Measurements from ENCODE around the gene GDPD5.

GDPD5 gene

DNA sequence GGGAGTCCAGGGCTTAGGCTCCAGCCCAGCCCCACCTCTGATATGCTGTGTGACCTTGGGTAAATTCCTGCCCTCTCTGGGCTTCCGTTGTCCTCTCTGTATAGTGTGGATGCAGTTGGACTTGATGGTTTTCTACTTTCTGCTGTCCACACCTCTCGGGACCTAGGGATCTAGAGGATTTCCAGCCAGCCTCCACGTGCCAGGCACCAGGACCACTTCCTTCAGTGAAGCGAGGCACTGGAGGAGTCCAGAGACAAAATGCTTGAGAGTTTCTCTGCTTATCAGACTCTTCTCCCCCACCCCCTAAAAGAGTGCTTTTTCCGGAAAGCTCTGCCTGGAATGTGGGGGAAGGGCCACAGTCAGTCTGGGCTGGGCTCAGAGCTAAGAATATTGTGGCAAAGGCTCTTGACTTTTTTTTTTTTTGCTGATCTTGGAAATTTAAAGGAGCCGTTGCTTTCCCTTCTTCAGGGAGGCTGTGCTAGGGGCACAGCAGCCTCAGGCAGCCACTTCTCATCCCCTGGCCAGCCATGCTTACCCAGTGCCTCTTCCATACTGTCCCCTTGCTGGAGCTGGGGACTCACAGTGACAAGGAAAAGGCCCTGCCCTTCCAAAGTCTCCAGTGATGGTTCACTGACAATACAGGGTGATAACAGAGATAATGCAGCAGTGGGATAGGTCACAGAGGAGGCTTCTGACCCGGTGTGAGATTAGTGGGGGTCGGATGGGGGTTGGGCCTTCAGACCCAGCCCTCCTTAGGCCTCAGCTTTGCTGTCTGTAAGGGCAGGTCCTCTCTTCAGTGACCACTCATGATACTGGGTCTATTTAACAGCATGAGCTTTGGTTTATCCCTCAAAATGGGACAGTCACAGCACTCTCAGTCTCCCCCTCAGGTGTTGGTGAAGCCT is 33.5 kb upstream of the GDPD5 start:
- no peak for DNase-seq (ENCODE audit: low spot score)

DNA sequence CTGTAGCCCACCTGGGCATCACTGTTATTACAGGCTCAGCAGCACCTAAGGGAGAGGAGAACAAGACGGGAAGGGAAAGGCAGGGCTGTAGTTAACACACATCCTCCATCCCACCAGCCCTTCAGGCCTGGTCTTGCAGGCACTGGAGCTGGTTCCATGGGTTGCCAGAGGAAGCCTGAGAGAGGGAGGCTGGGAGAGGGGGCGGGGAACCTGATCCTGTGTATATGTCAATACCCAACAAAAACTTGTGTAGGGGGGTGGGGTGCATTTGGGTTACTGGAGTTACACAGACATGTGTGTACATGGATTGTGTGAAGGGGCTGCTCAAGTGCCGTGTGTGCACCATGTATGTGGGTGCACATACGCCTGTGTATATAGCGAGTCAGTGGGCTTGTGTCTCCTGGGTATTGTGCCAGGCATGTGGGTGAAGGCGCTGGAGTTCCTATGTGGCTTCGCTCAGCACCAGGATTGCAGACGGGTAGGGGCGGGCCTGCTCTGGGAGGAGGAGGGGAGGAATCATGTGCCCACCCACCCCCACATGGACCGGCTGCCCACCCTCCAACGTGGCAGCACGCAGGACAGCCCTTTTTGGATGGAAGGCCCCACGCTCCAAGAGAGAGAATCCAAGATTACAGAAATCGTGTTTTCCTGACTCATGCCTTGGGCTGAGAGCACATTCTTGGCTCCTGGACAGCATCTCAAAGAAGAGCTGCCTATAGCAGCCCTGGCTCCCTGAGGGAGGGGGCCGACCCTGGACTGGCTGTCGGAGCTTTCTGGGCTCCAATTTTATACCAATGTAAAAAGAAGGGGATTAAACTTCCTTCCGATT is 32.1 kb upstream of the GDPD5 start:
- no peak for DNase-seq (ENCODE audit: low spot score)

DNA sequence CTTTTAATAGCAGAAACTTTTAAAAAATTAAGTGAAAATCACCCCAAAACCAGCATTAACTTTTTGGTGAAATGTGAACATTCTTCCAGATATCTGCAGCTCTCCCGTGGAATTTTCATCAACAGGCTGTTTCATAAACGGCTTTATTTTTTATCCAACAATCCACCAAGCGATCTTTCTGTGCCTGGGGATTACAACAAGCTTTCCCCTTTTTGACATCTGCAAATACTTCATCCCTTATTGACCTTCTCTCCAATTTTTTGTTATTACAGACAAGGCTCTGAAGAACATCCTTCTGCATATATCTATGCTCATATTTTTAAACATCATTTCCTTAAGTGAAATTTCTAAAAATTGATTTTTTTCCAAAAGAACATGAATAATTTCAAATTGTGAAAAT is 30.5 kb upstream of the GDPD5 start:
- no peak for DNase-seq (ENCODE audit: low spot score)

DNA sequence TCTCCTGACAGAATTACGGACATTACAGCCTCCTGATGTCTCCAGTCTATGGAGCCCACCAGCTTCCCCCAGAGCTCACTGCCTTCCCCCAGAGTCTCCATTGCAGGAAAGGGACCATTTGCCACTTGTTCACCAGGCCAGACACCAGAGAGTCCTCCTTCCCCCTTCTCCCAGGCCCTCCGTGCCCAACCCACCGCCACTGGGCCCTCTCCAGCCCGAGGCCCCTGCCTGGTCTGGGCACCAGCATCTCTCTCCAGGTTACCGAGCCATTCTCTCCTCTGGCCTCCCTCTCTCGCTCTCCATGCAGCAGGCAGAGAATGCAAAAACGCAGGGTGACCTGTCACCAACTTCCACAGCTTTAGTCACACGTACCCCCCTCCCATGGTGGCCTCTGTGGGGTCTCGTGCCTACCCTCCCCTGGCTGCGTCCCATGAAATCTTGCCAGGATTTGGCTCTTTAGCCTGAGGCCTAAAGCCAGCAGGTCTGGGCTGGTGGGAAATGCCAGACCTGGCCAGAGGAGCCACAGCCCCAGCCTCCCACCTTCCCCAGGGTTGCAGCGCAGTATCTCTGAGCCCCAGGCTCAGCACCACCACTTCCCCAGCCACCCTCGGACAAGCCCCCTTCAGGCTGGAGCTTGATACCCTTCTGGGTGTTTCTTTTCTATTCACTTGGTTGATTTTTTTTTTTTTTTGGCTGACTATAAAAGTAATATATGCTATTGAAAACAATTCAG is 29.5 kb upstream of the GDPD5 start:
- no peak for DNase-seq (ENCODE audit: low spot score)

DNA sequence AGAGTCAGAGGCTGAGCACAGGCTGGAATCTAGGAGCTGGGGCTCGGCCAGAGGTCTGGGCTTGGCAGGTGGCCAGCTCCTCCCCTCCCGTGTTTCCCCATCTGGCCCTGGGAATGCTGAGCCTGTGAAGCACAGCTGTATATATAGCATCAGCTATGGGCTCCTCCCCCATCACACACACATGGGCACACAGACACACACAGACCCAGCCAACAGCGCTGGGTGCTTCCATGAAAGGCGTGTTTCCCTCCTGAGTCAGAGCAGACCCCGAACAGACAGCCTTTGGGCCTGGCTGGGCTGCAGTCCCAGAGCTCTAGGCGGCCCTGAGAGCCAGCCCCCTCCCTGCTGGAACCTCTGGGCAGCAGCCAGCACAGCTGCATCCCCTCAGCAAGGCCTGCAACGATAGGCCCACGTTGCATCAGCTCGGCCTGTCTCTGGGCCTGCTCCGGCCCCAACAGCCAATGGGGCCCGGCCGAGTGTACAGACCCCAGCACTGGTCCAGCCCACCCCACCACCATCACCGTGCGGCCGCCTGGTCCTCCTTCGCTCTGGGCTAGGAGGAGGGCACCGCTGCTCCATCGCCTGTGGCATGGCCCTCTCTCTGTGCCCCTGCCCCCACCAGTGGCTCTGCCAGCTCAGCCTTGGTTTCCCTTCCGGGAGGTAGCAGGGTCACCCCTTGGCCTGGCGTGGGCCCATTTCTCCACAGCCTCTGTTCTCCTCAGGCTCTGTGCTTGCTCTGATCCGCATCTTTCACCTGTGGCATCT is 28.7 kb upstream of the GDPD5 start:
- peak; percentile 81 for DNase-seq (ENCODE audit: low spot score)

DNA sequence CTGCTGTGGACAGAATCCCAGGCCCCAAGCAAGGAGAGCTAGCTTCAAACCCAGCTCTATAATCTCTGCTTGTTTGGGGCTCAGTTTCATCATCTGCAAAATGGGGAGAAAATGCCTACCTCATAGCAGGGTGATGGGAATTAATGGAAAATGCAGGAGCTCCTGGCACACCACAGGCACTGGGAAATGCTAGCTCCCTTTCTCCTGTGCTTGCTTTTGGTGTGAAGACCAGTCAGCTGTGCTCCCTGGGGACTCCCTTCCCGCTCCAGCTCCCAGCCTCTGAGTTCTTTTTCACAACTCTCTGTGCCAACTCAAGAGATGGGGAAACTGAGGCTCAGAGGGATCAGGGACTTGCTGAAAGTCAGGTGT is 28.1 kb upstream of the GDPD5 start:
- DNase-seq (ENCODE audit: low spot score) = no peak

DNA sequence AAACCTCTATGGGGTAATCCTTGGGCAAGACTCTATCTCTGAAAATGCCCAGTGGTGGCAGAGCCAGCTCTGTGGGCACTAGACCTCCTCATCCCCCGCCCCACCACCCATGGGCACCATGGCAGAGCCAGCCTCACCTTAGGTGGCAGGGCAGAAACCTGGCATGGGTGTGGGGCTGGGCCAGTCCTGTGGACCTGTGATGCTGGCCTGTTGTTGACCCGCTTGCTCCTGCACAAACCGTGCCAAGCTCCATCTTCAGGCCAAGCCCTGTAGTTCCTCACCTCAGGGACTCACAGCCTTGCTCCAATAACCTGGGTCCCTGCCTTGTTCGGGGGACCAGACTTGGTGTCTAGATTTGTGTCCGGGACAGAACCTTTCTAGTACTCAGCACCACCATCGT is 27.4 kb upstream of the GDPD5 start:
- DNase-seq (ENCODE audit: low spot score) = no peak

DNA sequence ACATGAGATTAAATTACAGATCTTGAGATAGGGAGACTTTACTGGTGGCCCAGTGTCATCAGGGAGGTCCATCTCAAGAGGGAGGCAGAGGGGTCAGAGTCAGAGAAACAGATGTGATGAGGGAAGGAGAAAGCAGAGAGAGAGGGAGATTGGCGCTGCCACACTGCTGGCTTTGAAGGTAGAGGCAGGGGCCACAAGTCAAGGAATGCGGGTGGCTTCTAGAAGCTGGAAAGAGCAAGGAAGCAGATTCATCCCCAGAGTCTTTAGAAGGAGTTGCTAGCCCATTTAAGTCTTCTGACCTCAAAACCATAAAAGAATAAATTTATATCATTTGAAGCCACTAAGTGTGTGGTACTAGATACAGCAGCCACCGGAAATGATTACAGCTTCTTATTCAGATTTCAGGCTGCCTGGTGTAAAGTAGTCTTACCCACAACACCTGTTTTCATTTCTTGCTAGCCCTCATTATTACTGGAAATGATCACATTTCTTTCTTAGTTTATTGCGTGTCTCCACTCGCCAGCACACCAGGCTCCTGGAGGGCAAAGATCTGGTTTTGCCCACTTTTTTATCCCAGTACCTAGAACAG is 23.7 kb upstream of the GDPD5 start:
- DNase-seq (ENCODE audit: low spot score) = no peak

DNA sequence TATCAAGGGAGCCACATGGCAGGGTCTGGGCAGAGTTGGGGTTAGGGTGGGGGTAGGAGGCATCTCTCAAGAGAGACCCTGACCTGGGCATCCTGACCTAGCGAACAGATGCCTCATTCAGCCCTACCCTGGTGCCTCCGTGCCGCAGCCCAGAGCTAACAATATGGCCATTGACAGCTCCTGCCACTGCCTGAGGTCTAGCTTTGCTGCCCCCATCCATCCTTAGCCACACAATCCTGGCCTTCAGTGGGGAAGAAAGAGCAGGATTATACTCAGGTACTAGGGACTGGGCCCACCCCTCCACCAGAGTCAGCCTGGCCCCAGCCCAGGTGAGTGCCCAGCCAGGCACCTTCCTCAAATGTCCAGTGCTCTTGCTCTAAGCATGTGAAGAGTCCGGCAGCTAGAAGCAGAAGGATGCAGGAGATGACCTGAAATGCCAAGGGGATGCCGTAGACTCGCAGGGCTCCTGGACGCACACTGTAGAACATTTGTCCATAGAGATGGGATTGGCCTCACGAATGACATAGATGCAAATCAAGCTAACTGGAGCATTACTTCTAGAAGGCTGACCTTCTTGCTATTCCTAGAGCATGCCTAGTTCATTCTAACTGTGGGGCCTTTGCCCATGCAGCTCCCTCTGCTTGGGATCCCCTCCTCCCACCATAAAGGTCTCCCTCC is 23.0 kb upstream of the GDPD5 start:
- DNase-seq (ENCODE audit: low spot score) = no peak

DNA sequence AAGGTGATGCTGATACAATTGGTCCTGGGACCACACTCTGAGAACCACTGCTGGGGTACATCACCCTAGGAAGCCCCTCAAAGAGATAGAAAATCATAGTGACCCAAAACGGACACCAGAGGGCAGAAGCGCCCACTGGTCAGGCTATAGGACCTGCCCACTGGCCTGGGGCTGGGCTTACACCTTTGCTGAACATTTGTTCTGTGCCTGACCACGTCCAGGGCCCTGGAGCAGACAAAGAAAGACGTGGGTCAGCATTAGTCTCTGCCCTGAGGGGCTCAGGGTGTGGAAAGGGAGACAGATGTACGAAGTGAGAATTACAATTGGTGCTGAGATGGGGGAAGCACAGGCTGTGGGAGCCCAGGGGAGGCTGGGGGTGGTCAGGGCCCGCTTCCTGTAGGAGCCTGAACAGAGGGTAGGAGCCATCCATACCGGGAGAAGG is 21.9 kb upstream of the GDPD5 start:
- peak; percentile 92 for DNase-seq (ENCODE audit: low spot score)

DNA sequence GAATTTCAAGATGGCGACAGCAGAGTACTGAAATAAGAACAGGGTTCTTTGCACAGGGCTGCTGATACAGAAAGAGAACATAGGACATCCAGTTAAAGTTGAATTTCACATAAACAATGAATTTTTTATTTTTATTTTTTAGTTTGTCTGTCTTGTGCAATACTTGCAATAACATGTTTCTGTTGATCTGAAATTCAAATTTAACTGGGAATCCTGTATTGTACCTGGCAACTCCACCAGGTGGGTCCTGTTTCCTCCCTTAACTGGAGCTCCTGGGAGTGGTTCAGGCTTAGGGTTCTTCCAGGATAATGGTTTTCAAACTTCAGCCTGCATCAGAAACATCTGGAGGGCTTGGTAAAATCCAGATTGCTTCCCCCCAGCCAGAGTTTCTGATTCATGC is 21.4 kb upstream of the GDPD5 start:
- no peak for DNase-seq (ENCODE audit: low spot score)

DNA sequence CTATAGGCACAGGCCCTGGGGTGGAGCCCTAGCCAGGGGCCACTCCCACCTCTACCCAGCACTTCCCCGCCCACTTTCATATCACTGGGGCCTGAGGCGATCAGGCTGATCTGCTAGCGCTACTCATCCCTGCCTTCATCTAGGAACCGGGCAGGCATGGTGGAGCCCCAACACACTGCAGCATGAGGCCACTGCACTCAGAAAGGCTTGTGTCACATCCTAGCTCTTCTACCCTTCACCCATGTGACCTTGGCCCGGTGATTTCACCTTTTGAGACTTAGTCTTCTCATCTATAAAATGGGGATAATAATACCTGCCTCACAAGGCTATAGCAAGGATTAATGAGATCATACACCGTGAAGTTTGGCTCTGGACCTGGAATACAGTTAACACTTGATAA is 18.1 kb upstream of the GDPD5 start:
- DNase-seq (ENCODE audit: low spot score) = no peak

DNA sequence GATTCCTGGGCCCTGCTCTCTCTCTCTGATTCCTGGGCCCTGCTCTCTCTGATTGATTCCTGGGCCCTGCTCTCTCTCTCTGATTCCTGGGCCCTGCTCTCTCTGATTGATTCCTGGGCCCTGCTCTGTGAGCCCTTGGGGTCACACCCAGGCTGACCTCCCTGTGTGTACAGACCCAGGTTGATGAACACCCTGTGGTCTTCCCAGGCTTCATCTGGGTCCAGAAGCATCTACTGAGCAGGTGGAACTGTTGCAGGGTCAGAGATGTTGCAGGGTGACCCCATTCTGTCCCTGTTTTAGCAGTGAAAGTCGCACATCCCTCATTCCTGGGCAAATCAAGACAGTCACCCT is 16.3 kb upstream of the GDPD5 start:
- DNase-seq (ENCODE audit: low spot score) = no peak

DNA sequence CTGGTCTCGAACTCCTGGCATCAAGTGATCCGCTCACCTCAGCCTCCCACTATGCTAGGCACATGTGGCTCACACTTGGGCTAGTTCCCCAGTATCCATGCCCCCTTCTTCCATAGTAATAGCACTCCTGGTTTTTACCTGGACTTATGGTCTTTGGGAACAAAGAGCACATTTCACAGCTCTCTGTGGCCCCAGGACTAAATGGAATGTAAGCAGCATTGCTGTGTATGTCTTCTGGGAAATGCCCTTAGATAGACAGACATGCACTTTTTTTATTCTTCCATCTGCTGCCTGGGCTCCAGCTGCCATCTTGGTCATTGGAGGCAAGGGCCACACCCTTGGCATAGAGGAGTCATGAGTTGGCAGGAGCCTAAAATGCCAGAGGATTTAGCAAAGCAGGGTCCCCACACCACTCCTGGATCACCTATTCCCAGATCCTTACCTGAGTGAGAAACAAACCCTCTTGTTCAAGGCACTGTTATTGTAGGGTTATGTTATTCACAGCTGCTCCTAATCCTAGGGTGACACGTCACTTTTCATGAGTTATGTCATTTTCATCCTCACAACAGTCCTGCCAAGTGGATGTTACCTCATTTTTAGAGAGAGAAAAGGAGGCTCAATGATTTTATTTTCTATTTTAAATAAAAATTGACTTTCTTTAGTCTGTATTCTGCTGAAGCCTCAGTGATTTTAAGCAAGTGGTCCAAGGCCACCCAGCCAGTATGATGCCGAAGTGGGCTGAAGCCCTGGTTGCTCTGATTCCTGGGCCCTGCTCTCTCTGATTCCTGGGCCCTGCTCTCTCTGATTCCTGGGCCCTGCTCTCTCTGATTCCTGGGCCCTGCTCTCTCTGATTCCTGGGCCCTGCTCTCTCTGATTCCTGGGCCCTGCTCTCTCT is 15.7 kb upstream of the GDPD5 start:
- DNase-seq (ENCODE audit: low spot score) = no peak

DNA sequence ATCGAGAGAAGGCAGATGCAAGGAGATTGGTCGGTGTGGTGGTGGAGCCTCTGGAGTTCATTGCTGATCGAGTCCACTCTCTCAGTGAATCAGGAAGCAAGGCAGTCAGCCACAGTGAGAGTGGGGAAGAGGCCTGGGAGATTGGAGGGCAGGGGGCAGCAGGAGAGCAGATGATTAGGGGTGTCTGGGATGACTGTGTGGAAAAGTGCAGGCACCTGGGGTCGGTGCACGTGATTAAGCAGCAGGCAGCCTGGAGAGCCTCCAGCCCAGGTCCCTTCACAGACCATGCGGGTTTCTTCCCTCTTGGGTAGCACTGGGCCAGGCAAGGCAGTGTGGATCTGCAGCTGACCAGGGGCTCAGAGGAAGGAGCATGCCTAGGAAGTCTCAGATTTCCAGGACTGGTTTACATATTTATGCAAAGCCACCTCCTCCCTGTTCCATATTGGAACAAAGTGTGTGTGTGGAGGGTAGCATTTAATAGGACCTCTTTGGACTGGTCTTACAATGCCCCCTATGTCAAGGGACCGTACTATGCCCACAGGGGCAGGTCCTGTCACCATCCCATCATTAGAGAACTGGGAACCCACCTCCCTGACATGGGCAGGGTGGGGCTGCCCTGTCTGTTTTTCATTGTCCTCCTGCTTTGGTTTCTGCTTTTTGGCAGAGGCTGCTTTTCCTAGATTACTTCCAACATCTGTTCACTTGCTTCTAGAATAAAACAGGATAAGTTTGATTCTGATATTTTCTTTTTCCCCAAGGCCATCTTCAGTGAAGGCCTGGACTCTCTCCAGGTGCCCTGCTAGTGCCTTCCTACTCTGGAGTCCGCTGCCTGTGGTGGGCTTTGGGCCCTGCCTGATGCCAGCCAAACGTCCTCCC is 14.0 kb upstream of the GDPD5 start:
- DNase-seq (ENCODE audit: low spot score) = no peak

DNA sequence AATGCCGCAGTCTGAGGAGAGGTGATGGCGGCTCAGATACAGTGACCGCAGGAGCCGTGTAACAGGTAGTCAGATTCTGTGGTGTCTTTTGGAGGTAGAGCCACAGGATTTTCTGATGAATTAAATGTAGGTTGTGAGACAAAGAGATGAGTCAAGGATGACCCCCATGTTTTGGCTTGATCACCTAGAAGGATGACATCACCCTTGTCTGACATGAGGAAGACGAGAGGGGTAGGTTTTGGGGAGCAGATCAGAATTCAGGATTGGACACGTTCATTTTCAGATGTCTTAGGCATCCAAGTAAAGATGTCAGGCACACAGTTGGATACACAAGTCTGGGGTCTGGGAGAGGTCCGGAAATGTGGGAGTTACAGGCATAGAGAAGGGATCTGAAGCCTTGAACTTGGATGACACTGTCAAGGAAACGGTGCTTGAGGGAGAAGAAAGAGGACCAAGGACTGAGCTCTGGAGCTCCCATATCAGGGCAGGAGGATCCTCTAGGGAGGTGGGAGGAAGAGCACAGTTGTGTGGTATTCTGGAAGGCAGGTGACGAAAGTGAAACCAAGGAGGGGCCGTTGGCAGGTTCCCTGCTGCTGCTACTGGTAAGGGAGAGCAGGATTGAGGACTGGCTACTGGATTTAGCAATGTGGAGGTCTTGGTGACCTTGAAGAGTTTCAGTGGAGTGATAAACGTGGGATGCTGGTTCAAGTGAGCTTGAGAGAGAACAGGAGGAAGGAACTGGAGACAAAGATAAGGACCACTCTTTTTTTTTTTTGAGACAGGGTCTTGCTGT is 12.6 kb upstream of the GDPD5 start:
- DNase-seq (ENCODE audit: low spot score) = no peak

DNA sequence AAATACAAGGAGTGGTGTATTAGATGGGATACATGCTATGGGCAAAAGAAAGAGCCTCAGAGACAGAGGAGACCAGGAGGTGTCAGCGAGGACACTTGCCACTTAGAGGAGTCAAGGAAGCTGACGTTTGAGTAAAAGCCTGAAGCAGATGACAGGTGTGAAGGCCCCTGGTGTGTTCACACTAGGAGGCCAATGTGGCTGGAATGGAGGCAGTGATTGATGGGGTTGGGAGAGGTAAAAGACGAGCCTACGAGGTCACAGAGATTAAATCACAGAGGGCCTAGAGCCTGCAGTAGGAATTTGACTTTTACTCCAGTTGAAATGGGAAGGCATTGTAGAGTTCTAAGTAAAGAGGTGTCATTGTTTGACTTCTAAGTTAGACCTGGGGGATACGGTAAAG is 12.0 kb upstream of the GDPD5 start:
- no peak for DNase-seq (ENCODE audit: low spot score)

Measured in iPS-NIHi11 (cell line).